ENCODE results near the gene ZNF514.

DNA sequence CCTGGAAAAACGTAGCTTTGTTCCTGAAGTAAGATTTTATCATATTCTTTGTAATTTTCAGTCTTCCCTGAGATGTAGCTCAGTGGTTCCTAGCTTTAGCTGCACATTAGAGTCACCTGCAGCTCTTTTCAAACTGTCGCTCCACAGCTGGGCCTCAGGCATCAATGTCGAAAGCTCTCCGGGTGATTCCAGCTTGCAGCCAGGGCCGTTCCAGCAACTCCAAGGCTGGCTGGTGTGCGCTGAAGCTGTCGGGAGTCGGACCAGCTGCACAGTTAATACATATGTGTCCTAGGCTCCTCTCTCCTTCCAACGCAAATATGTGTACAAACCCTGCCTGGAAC, 5.4 kb upstream of the ZNF514 start:
- TF ChIP-seq, protein P1, sequence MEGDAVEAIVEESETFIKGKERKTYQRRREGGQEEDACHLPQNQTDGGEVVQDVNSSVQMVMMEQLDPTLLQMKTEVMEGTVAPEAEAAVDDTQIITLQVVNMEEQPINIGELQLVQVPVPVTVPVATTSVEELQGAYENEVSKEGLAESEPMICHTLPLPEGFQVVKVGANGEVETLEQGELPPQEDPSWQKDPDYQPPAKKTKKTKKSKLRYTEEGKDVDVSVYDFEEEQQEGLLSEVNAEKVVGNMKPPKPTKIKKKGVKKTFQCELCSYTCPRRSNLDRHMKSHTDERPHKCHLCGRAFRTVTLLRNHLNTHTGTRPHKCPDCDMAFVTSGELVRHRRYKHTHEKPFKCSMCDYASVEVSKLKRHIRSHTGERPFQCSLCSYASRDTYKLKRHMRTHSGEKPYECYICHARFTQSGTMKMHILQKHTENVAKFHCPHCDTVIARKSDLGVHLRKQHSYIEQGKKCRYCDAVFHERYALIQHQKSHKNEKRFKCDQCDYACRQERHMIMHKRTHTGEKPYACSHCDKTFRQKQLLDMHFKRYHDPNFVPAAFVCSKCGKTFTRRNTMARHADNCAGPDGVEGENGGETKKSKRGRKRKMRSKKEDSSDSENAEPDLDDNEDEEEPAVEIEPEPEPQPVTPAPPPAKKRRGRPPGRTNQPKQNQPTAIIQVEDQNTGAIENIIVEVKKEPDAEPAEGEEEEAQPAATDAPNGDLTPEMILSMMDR (conservative IDR thresholded peaks at IDR 0.05; ENCODE audit: low read length) = no peak
- no peak for TF ChIP-seq EZH2phosphoT487 (IDR thresholded peaks at IDR 0.05; ENCODE audit: borderline replicate concordance, low read depth, low read length)
